HepG2 (cell line): Measurements from ENCODE around the gene DUSP15.

Source experiments
- ETV5 ChIP-seq: IDR thresholded peaks from 2 replicates; pipeline ENCODE4 v1.6.1; 2018; ENCODE audit warnings: missing biosample characterization, missing genetic modification reagents, inconsistent platforms, borderline replicate concordance
- ONECUT2 ChIP-seq: sonication (generic); formaldehyde crosslinking; IDR thresholded peaks from 2 replicates; pipeline ENCODE4 v1.4.0; 2020; ENCODE audit warnings: missing genetic modification reagents
- PTBP1 ChIP-seq: fragments of 200-400 bp; formaldehyde crosslinking; IDR thresholded peaks from 2 replicates; pipeline ENCODE4 v1.6.1; 2018; ENCODE audit warnings: low read length, low read depth; ENCODE audit not compliant: poor library complexity, severe bottlenecking

- TF ChIP-seq PTBP1 (no peak), ETV5 (CRISPR knock-in tag) (no peak), ONECUT2 (CRISPR knock-in tag) (no peak)
Measured at GRCh38 chr20:31846793-31847138, 23.6 kb downstream of the DUSP15 start.
